HL-60/S4 treated with retinoic acid at 250 ng/mL for 4 days and 3 days (cell line): Measurements from ENCODE around the gene PRCP.
"Not testable (repeated sequence)": the region's sequence is repeated elsewhere in the genome, so short reads cannot be mapped to it uniquely, and the experiment has no call there.

Source experiments
- in situ Hi-C: fragments of 300-500 bp; cut with MboI; formaldehyde crosslinking; loops from 2 replicates; pipeline ENCODE4 v1.7.0; 2022; ENCODE audit warnings: low sequenced_read_pairs

PRCP gene

DNA sequence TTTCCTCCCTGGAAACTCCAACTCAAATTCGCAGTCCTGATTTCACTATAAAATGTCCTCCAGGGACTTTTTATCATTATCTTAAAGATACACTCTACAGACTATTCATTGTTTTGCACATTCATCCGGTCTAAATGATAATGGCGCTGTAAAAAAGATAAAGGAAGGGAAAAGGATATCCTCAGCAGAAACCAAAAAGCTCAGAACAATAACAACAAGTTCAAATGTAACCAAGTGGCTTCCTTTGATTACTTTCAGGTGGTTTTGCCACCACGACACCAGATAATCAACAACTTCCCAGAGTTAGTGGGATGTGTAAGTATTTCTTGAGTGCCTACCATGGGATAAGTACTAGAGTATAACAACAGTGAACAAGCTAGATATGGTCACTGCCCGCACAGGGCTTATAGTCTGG lies 26.3 kb downstream of the PRCP start:
- in situ Hi-C loops = no loop called here

DNA sequence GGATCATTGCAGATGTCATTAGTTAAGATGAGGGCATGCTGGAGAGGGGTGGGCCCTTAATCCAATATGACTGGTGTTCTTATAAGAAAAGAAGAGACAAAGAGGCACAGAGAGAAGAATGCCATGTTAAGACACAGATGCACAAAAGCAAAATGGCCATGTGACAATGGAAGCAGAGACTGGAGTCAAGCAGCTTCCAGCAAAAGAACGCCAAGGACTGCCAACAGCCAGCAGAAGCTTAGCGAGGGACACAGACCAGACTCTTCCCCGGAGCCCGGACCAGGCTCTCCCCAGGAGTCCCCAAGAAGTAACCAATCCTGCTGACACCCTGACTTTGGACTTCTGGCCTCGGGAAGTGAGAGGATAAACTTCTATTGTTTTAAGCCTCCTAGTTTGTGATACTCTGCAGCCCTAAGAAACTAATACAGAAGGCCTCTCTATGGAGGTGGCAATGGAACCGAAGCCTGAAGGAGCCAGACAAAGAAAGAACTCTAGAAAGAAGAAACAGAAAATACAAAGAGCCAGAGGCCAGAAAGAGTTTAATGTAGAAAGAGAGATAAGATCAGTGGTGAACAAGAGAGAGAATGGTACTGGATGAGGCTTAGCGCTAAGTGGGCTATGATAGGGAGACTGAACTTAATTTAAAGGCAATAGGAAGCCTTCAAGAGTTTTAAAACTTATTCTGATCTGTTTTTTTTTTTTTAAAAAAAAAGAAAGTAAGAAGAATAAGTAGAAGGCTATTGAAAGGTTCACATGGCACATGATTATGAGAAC lies 27.7 kb downstream of the PRCP start:
- in situ Hi-C loops = no loop called here

DNA sequence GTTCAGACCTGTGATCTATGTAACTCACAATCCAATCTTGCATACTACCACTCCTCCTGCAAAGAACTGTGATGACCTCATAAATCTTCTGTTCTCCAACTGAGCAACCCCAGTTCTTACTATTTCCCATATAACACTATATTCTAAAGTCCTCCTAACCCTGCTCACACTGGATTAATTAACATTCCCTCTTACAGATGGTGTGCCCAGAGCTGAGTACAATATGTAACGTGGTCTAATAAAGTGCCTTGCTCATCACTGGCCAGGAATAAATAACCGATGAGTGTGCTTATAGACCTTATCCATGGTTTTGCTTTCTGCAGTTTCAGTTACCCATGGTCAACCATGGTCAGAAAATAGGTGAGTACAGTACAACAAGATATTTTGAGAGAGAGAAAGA lies 28.6 kb downstream of the PRCP start:
- in situ Hi-C loops = no loop called here

DNA sequence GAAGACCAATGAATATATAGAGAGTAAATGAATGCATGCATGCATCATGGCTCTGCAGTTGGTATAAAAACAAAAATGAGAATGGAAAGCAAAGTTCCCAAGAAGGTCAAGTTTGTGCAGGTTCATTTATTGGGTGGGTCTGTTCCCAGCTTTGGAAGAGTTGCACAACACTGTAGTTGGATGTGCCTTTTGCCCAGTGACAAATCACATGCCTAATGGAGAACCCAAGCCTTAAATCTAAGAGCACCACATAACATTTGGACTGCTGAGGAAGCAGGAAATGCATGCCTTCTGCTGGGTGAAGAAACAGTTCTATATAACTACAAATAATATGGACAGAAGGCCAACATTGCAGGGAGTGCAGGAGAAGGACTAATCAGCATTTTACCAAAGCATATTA lies 30.6 kb downstream of the PRCP start:
- in situ Hi-C loops = no loop called here

DNA sequence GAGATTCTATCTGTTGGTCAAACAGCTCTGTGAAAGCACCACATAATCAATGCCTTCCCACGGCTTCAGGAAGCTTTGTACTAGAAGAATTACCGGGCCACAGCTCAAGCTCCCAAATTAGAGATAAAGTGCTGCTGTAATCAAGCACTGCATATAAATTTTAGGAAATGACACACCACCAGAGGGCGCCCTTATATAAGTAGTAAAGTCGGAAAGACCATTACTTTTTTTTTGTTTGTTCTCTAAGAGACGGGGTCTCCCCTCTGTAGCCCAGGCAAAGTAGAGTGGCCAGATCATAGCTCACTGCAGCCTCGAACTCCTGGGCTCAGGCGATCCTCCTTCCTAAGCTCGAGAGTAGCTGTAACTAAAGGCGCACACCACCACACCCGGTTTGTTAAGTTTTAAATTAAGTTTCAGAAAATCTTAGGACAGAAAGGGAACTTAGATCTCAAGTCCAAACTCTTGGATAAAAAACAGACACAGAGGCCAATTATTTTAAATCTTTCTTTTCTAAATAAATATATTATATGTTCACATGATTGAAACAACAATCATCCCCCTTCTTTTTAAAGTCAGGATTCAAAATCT lies 32.6 kb downstream of the PRCP start:
- in situ Hi-C loops = no loop called here

DNA sequence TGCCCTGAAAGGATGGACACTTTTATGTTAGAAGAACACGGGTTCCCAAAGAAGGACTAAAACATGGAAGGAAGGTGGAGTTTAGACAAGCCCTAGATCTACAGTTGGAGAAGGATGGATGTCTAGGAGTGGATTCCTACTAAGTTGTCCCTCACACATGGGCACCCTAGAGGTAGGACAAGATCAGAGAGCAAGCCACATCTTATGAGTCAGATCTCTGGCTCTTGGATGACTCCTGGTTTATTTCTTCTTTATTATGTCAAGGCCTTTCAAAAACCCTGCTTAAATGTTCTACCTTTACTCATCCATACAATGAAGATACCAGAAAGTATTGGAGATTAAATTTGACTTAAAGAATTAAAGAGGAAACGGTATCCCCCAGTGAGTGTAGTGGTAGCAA lies 34.4 kb downstream of the PRCP start:
- in situ Hi-C loops = no loop called here

DNA sequence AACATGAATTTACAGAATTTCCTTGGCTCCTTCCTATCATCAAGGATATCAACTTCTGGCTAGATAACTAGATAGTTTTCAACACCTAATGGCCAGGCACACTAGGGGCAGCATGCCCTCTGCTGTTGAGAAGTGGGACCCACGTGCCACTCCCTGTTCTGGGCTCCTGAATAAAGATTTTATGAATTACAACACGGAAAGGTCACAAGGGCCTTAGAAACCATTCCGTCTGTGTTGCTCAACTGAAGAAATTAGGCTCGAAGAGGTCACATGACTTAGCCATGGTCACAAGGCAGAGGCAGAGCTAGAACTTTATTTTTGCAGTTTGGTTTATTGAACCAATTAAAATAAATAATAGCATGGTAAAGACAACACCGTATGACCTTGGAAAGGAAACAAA lies 36.0 kb downstream of the PRCP start:
- in situ Hi-C loops = no loop called here

DNA sequence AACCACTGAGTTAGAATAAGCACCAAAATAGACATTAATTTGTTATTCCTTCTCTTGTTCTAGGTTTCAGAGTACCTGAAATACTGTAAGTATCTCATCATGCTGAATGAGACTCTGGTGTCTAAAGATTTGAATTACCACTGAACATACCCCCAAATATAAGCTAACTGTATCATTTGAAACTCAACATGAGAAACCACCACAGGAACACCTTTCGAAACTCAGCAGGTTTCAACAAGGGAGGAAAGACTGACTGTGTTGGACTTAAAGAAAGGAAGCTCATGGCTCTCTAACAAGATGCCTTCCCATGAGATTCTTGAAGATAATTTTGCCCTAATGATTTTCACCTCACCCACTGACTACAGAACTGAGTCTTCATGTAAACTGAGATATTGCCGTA lies 37.0 kb downstream of the PRCP start:
- in situ Hi-C loops = no loop called here

DNA sequence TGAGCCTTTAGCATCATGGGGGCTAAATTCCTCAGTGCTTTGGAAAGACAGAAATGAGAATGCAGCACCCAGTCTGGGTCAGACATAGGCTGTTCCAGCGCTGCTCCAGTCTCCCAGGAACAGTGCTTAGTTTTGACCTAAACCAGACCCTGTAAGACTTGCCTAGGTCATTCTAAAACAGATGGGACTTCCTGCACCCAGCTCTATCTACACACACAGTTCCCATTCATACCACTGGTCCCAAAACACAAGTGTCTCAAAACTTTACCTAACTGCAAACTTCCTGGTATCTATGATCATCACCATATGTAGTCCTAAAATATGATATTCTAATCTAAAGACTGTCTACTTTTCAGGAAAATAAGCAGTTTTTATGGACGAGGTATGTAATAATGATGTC lies 37.9 kb downstream of the PRCP start:
- in situ Hi-C loops = no loop called here

DNA sequence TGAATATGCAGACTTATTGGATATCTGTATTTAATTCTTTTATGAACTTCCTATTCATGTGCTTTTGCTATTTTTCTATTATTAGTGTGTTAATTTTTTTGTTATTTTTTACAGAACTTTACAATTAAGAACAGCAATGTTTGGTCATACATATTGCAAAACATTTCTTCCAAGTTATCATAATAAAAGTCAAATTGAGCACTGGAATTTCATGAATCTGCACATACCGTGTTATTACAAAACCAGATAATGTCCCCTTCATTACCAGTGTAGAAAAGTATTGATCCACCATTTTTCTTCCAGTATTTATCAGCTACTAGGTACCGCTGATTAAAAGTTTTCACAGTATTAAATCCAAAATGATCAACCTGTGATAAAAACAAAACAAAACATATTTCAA lies 40.5 kb downstream of the PRCP start:
- in situ Hi-C loops = no loop called here

DNA sequence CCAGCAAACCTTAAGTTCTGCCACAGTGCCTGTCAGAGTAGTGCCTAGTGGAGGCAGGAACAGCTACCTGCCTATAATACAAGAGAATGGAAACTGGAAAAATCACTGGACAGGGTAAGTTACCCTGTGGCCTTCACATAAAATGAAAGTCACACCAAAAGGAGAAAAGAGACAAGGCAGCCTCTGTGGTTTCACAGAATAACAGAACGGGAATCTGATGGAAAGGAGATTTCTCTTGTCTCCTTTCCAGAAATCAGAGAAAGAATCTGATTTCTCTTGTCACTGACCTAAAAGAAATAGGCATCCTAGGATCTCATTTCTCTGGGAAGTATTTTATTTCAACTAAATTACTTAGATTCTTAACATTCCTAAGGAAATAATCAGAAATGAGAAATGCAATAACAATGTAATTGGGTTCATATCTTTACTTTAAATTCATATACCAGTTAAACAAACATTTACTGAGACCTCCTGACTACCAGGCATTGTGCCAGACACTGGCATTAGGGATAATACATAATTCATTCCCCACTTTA lies 41.6 kb downstream of the PRCP start:
- in situ Hi-C loops = no loop called here

DNA sequence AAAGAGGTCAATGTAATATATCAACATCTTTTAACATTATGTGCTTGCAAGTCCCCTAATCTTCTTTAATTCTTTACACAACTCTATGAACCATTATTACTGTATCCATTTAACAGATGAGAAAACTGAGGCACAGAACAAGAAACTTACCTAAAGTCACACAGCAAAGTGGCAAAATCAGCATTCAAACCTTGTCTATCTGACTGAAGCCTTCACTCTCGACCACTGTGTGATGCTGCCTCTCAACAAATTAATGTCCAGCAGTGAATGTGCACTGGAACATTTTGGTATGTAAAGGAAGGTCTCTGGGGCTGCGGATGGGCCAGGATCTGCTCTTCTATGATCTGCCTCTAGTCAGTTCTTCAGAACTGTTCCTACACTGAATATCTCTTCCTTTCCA lies 42.1 kb downstream of the PRCP start:
- in situ Hi-C loops = no loop called here

DNA sequence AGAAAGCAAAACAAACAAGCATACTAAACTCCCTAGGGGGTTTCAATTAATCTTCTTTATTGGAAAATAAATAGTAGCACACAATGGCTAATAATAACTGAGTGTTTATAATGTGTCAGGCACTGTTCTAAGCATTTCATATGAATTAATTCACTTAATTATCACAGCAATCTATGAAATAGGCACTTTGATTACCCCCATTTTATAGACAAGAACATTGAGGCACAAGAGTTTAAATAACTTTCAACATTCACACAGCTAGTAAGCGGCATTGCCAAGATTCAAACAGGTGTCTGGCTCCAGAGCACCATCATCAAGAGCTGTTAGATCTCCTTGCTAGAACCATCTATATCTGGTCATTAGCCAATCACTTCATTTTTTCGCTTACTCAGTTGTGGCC lies 43.1 kb downstream of the PRCP start:
- in situ Hi-C loops = no loop called here

DNA sequence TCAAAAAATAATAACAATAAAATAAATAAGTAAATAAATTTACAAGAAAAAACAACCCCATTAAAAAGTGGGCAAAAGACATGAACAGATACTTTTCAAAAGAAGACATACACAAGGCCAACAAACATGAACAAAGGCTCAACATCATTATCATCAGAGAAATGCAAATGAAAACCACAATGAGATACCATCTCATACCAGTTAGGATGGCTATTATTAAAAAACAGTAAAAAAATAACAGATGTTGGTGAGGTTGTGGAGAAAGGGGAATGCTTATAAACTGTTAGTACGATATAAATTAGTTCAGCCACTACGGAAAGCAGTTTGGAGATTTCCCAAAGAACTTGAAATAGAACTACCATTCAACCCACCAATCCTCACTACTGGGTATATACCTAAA lies 44.6 kb downstream of the PRCP start:
- in situ Hi-C loops = no loop called here

DNA sequence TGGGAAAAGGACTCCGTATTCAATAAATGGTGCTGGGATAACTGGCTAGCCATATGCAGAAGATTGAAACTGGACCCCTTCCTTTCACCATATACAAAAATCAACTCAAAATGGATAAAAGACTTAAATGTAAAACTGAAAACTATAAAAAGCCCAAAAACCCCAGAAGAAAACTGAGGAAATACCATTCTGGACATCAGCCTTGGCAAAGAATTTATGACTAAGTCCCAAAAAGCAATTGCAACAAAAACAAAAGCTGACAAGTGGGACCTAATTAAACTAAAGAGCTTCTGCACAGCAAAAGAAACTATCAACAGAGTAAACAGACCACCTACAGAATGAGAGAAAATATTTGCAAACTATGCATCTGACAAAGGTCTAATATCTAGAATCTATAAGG lies 45.3 kb downstream of the PRCP start:
- in situ Hi-C loops = not testable (repeated sequence)

DNA sequence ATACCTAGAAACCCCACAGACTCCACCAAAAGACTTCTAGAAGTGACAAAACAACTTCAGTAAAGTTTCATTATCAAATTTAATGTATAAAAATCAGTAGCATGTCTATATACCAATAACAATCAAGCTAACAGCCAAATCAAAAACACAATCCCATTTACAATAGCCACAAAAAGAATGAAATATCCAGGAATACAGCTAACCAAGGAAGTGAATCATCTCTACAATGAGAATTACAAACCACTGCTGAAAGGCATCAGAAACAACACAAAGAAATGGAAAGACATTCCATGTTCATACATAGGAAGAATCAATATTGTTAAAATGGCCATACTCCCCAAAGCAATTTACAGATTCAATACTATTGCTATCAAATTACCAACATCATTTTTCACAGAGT lies 46.0 kb downstream of the PRCP start:
- in situ Hi-C loops = no loop called here

DNA sequence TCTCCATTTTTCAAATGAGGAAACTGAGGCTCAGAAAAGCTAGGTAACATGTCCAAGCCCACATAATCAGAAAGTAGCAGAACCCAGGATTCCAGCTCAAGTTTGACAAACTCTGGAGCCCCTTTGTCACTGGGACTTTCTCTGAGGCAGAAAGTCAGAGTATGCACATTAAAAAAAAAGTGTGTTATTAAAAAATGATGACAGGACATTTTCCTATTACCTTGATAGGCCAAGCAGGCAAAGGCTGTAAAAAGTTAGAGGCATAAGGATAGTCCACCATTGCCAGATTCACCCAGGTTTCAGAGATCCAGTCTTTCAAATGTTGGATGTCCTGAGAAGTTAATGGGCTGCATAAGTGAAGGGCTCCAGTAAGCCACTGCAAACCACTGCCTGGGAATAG lies 51.4 kb downstream of the PRCP start:
- in situ Hi-C loops = no loop called here

DNA sequence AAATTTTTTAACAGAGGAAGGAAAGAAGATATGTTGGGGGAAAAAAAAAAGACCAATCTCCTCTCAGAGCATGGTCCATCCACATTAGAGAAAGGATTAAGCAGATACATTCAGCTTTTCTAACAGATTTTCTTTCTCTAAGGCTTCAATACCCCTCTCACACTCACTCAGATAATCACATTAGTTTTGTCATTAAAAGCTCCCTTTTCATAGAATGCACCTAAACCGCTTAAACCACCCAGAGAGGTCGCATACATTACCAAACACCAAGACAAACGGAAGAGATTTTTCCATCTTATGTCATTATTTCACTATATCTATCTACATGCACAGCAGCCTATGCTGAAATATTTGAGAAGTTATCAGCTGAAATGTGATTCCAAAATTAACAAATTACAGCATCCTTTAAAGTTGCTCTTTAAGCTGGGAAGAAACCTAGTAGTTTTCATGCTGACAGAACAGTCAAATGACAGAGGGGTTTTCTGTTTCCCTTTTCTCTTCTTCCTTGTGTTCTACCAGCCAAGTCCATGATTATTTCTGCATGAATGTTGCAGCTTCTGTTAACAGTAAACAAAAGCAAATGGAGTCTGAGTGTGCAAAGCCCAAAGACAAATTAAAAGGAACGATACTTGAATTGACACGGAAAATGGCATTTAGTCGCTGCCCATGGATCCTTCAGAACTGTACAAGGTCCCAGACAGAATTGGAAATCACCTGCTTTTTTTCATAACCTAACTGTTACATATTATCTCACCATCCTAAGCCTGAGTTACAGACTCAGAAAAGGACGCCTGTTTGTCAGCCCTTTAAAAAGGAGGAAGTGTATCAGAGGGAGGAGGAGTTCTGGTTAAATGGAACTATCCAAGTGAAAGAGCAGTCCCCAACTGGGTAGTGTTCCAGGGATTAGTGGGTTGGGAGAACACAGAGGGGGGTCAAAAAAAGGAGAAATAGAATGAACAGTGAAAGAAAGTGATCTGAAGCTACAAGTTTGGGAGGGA lies 54.6 kb downstream of the PRCP start:
- in situ Hi-C loops = no loop called here

DNA sequence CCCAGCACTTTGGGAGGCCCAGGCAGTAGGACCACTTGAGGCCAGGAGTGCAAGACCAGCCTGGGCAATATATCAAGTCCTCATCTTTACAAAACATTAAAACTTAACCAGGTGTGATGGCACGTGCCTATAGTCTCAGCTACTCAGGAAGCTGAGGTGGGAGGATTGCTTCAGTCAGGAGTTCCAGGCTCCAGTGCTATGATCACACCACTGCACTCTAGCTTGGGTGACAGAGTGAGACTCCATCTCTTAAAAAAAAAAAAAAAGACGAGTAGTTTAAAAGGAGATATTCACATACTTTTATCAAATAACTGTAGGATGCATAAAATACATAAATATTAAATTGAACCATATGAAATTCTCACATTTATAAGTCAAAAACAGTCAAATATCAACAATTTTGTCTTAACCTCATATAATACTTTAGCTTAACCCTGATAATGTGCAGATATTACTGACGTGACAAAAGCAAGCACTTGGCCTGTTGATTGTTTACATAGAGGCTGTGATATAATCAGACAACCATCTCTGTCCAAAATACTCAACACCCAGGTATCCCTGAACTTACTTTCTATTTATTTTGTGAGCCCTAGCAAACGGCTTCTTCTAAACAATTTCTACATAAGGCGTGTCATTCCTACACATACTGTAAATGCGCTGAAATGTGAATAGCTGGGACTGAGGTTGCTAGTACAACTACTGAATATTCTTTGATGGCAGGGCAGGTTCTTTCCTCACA lies 57.0 kb downstream of the PRCP start:
- in situ Hi-C loops = no loop called here

DNA sequence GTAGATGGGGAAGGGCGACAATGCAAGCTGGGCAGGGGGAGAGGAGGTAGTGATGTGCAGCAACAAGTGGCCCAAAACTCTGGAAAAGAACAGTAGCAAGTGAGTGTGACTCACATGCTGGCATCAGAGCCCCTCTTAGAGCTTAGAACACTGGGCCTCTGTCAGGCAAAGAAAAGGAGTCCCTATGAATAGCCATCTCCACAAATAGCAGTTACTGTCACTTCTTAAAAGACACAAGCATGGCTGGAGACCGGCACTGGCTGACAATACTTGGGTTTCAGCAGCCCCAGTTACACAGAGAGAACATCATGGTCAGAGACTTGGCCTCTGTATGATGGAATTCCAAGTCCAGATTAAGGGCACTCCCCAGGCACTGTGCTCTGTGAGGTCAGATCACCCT lies 58.2 kb downstream of the PRCP start:
- in situ Hi-C loops = no loop called here

DNA sequence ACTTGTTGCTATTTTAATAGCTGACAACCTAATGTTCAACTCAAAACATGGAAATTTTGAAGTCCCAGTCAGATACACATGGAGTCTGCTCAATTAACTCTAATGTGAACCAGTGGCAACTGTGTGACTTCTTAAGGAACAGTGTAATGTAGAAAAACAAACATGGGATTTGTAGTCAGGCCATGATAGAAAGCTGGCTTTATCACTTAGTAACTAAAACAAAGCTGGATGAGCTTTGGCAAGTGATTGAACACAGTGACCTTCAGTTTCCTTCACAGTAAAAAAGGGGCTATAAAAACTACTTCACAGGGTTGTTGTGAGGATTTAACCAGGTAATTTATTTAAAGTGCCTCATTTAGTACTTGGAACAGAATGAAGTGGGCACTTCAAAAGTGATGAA lies 62.6 kb downstream of the PRCP start:
- in situ Hi-C loops = no loop called here
